Mesendoderm (in vitro differentiated cells): ENCODE measurements around the gene HOXA5. TPM values are rescaled to one million over a fixed set of nuclear protein-coding genes. Genes with fewer than 3 reads are reported as not detected.

ENCODE experiments used
- DNase-seq: peaks from one replicate; pipeline ENCODE4 v3.0.0; 2013
- H2AK5ac ChIP-seq: 2 replicates; pipeline ENCODE4 v1.6.1; 2013; ENCODE audit warnings: low read length, inconsistent platforms
- H2BK120ac ChIP-seq: 2 replicates; pipeline ENCODE4 v1.6.1; 2013; ENCODE audit warnings: low read depth, mild to moderate bottlenecking, low read length, moderate library complexity, mixed read lengths
- H2BK15ac ChIP-seq: replicated peaks from 2 replicates; pipeline ENCODE4 v1.6.1; 2013; ENCODE audit warnings: low read depth, mild to moderate bottlenecking, moderate library complexity
- H2BK5ac ChIP-seq: 2 replicates; pipeline ENCODE4 v1.6.1; 2013; ENCODE audit warnings: low read length, inconsistent platforms
- H3K18ac ChIP-seq: 2 replicates; pipeline ENCODE4 v1.6.1; 2013; ENCODE audit warnings: mild to moderate bottlenecking, low read length, mixed read lengths
- H3K23ac ChIP-seq: one replicate; pipeline ENCODE4 v1.6.1; 2013; ENCODE audit warnings: low read length
- H3K27ac ChIP-seq: 2 replicates; pipeline ENCODE4 v1.5.1; 2013; ENCODE audit warnings: low read depth, mild to moderate bottlenecking, inconsistent platforms, low read length, moderate library complexity
- H3K27me3 ChIP-seq: 2 replicates; pipeline ENCODE4 v1.6.1; 2013; ENCODE audit warnings: low read length, control low read depth, mild to moderate bottlenecking, inconsistent platforms; ENCODE audit not compliant: insufficient read depth, poor library complexity
- H3K36me3 ChIP-seq: 2 replicates; pipeline ENCODE4 v1.6.1; 2013; ENCODE audit warnings: low read length, inconsistent platforms; ENCODE audit not compliant: control insufficient read depth, insufficient read depth
- H3K4ac ChIP-seq: one replicate; pipeline ENCODE4 v1.6.1; 2013; ENCODE audit warnings: low read depth, mild to moderate bottlenecking, low read length, moderate library complexity
- H3K4me1 ChIP-seq: 2 replicates; pipeline ENCODE4 v1.6.1; 2013; ENCODE audit warnings: low read depth, low read length, inconsistent platforms; ENCODE audit not compliant: control insufficient read depth
- H3K4me2 ChIP-seq: 2 replicates; pipeline ENCODE4 v1.6.1; 2013; ENCODE audit warnings: low read length
- H3K4me3 ChIP-seq: 2 replicates; pipeline ENCODE4 v1.5.1; 2013; ENCODE audit warnings: mild to moderate bottlenecking, low read length
- H3K56ac ChIP-seq: one replicate; pipeline ENCODE4 v1.6.1; 2013; ENCODE audit warnings: low read length
- H3K79me1 ChIP-seq: 2 replicates; pipeline ENCODE4 v1.6.1; 2013; ENCODE audit warnings: low read length, inconsistent platforms
- H3K79me2 ChIP-seq: 2 replicates; pipeline ENCODE4 v1.6.1; 2013; ENCODE audit warnings: mild to moderate bottlenecking, low read length; ENCODE audit not compliant: control insufficient read depth, insufficient read depth
- H3K9ac ChIP-seq: 2 replicates; pipeline ENCODE4 v1.6.1; 2013; ENCODE audit warnings: low read length, inconsistent platforms
- H4K5ac ChIP-seq: one replicate; pipeline ENCODE4 v1.6.1; 2013; ENCODE audit warnings: low read length
- H4K8ac ChIP-seq: one replicate; pipeline ENCODE4 v1.6.1; 2013; ENCODE audit warnings: low read depth, mild to moderate bottlenecking, control low read depth, low read length, moderate library complexity
- WGBS: extraction: QIAGEN DNeasy Blood & Tissue Kit; methylation state at CpG from one replicate; pipeline ENCODE4 v1.1.7; 2013; ENCODE audit warnings: low lambda C conversion rate, missing lambda C conversion rate; ENCODE audit not compliant: insufficient coverage; ENCODE audit errors: extremely low coverage; 5-methylcytosine and 5-hydroxymethylcytosine counted together
- small RNA-seq: library from polyadenylated mRNA; stranded (forward); fragments of <200 nt; extraction: miRNeasy Mini kit (QIAGEN cat#:217004); gene quantifications from one replicate; pipeline ENCODE3, GENCODE V24; 2013; ENCODE audit not compliant: insufficient read depth

HOXA5 gene

DNA sequence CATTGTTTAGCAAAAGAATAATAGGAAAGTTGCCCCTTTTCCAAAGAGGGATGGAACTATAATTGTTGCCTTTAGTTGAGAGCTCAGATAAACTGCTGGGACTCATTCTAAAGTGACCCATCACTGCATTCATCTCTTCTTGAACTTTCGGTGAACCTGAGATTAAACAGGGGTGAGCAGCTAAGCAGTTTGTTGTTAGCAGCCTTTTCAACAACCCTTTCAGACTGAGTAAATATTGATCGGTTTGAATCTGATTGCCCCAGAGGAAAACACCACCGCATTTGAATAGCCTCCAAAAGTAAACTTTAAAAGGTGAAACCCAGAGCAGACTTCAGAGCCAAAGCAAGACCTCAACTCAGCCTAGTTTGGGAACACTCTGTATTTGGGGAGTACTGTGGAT, 52.4 kb downstream of the HOXA5 start:
- Histone ChIP-seq H4K5ac (no peak overlapping the region), H3K36me3 (no peaks in the 10 kb centered on the region), H4K8ac (no peak overlapping the region), H3K27me3 (peaks cover 53% of the 10 kb centered on the region), H2BK120ac (no peak overlapping the region), H3K56ac (no peak overlapping the region), H3K4me3 (no peak overlapping the region), H3K23ac (no peak overlapping the region), H2AK5ac (no peak overlapping the region), H2BK5ac (no peak overlapping the region), H3K4me1 (peaks cover 9% of the 10 kb centered on the region), H3K18ac (no peak overlapping the region), H3K4ac (no peak overlapping the region), H3K27ac (no peak overlapping the region), H3K9ac (no peak overlapping the region), H3K79me2 (no peaks in the 10 kb centered on the region), H3K79me1 (no peaks in the 10 kb centered on the region), H3K4me2 (no peak overlapping the region), H2BK15ac (no peak overlapping the region)
- no CpG with 5 or more reads among the region's 3 CpGs for WGBS
- no peak for DNase-seq

Small RNA genes lying within 50 kb of the gene (small RNA-seq; reads per million reads assigned to genes)
- gene AC004080.5 (not detected), gene RF01977 (not detected), gene RF02140 (not detected), gene RF02141 (not detected)
